GM12865 (cell line): Measurements from ENCODE around the gene SDCCAG8.

Experiments used
- DNase-seq: peaks from one replicate; pipeline ENCODE4 v3.0.0; 2010; ENCODE audit warnings: low read depth
- H3K4me3 ChIP-seq: 2 replicates; pipeline ENCODE4 v1.5.1; 2011; ENCODE audit warnings: mild to moderate bottlenecking, low read depth, low read length, control low read depth
- CTCF ChIP-seq: IDR thresholded peaks from 2 replicates; pipeline ENCODE4 v1.5.1; 2011; ENCODE audit warnings: low read length, control low read depth, low read depth, inconsistent platforms; ENCODE audit not compliant: insufficient read depth; ENCODE audit errors: missing control alignments

The SDCCAG8 gene

DNA sequence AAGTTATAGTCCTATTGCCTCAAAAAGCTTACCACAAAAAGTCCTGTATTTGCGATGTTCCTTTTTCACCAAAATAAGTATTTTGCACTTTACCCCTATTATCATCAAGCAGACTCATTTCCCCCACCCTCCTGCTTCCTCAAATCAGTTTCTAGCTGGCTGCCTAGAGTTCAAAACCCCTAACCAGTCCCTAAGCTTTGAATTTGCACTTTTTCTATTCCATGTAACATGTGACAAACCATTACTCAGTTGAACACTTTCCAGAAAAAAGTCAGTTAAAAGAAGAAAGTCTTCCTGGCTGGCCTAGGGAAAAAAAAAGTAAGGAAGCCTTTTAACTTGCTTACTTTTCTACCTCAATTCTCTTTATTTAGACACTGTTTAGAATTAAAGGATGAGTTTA is 8.9 kb upstream of the SDCCAG8 start:
- no peak for TF ChIP-seq CTCF
- DNase-seq, result peak; percentile 51
- no peak overlapping the region for H3K4me3 ChIP-seq

- H3K4me3 ChIP-seq, result no peak overlapping the region
- no peak for TF ChIP-seq CTCF
- DNase-seq, result no peak
Observed at GRCh38 chr1:243247901-243248300, 7.9 kb upstream of the SDCCAG8 start.

DNA sequence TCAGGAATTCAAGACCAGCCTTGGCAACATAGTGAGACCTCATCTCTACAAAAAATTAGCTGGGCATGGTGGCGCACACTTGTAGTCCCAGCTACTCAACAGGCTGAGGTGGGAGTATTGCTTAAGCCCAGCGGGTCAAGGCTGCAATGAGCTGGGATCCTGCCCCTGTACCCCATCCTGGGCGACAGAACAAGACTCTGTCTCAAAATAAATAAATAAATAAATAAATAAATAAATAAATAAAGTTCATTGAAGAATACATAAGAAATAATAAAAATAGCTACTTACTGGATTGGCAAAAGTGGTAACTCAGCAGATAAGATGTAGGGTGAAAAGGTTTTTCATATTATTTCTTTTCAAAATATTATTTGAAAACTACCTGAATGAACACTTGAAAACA is 6.6 kb upstream of the SDCCAG8 start:
- TF ChIP-seq CTCF, result no peak
- no peak for DNase-seq
- H3K4me3 ChIP-seq, result no peak overlapping the region

DNA sequence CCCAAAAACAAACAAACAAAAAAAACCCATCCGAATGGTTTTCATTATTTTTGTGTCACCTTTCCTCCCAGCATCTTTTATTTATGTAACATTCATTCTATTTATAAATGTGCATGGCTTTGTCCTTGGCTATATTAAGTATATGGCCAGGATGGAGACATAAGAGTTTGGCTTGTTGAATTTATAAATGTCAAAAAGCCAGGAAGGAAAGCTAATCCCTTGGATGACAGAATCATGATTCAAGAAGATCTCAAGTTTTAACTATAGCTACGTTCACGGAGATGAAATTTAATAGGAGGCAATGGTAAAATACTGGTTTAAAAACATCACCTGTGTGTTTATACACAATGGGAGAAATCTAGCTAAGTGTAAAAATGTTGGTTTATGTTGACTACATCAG is 5.7 kb upstream of the SDCCAG8 start:
- TF ChIP-seq CTCF, result no peak
- DNase-seq, result no peak
- H3K4me3 ChIP-seq, result no peak overlapping the region

- no peak overlapping the region for H3K4me3 ChIP-seq
- TF ChIP-seq CTCF, result no peak
- no peak for DNase-seq
Observed at GRCh38 chr1:243251539-243251938, 4.3 kb upstream of the SDCCAG8 start.

GRCh38 chr1:243253211-243253925 is 2.5 kb upstream of the SDCCAG8 start:
- TF ChIP-seq CTCF, result no peak
- peak; percentile 37 for DNase-seq
- H3K4me3 ChIP-seq, result peak overlapping the region; percentile 88

GRCh38 chr1:243253926-243254232 is 2.0 kb upstream of the SDCCAG8 start:
- peak overlapping the region; percentile 88 for H3K4me3 ChIP-seq
- no peak for DNase-seq
- no peak for TF ChIP-seq CTCF
